T-helper 17 cell (primary cell): Measurements from ENCODE around the gene SOX13. TPM values are rescaled to one million over a fixed set of nuclear protein-coding genes. Genes with fewer than 3 reads are reported as not detected.

Source experiments
- ATAC-seq: fragments of 150-1000 bp; cut with Tn5 transposase; 2 replicates; pipeline ENCODE4 v1.10.0; 2021; ENCODE audit warnings: mild to moderate bottlenecking, moderate library complexity
- DNase-seq, 3 donors: peaks; one replicate each; pipeline versions ENCODE4 v3.0.0 to v3.0.0-alpha.2; 2020 to 2021
- H3K9me3 ChIP-seq: one replicate; pipeline ENCODE4 v1.7.0; 2013; ENCODE audit warnings: low read length, mild to moderate bottlenecking; ENCODE audit not compliant: control insufficient read depth, poor library complexity, severe bottlenecking
- H3K27ac Mint-ChIP-seq: one replicate; pipeline ENCODE4 v1.8.0; 2022; ENCODE audit warnings: mild to moderate bottlenecking, moderate library complexity, mixed read lengths
- H3K27me3 Mint-ChIP-seq: one replicate; pipeline ENCODE4 v1.8.0; 2022; ENCODE audit warnings: mixed read lengths
- H3K36me3 Mint-ChIP-seq: one replicate; pipeline ENCODE4 v1.8.0; 2022; ENCODE audit warnings: low read depth, mixed read lengths
- H3K4me1 Mint-ChIP-seq: one replicate; pipeline ENCODE4 v1.8.0; 2022; ENCODE audit warnings: mild to moderate bottlenecking, mixed read lengths
- H3K4me3 Mint-ChIP-seq: one replicate; pipeline ENCODE4 v1.8.0; 2022; ENCODE audit warnings: mild to moderate bottlenecking, moderate library complexity, mixed read lengths
- total RNA-seq, 4 donors: library from RNA in 2 of 4; stranded (reverse) in 2 of 4; gene quantifications; one replicate each; pipeline ENCODE4 v1.2.3 and lab custom pipeline; 2022 to 2026

The SOX13 gene
- total RNA-seq, 2 donors from 2014 or later, result 1.3 to 6.3 TPM

DNA sequence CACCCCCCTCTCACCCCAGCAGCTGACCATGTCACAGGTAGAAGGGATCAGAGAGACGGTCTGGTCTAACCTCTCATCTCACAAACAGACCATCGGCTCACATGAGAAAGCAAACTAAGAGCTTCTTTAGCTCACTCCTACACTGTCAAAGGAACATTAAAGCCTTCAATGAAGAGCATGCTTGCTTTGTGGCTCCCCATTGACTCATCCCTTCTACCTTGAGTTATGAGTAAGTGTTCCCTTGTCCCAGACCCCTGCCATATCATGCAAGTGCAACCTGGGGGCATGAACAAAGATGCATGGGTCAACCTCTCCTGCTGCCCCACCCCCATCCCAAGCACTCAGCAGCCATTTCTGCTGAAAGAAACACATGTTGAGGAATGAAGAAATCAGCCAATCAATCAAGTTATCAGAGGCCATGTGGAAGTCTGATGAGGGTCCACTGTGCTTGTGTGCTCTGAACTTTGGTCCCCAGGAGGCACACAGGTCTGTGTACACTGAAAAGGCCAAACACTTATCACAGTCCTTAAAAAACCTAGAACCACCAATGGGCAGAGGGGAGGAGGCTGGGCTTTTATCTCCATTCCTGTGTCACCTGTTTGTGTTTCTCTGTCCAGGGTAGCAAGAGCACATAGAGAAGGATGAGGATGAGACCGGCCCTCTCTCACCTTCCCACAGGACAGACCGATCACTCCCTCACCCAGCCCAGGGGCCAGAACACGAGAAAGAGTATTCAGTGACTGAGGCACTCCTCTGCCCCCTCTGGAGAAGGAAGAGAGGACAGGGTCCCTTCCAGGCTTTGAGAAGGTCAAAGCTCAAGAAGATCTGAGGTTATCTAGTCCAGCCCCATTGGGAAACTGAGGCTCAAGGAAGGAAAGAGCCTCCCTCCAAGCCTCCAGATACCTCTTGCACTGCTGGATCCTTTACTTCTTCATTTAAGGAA, 69.4 kb downstream of the SOX13 start:
- H3K4me1 Mint-ChIP-seq, result peaks cover 4% of the 10 kb centered on the region
- ATAC-seq (no peak), DNase-seq (no peak)
- H3K36me3 Mint-ChIP-seq, result peaks cover 8% of the 10 kb centered on the region
- no peaks in the 10 kb centered on the region for H3K9me3 ChIP-seq
- H3K27ac Mint-ChIP-seq, result no peak overlapping the region
- peaks cover 6% of the 10 kb centered on the region for H3K27me3 Mint-ChIP-seq
- no peak overlapping the region for H3K4me3 Mint-ChIP-seq

- peaks cover 6% of the 10 kb centered on the region for H3K27me3 Mint-ChIP-seq
- H3K4me1 Mint-ChIP-seq, result peaks cover 4% of the 10 kb centered on the region
- no peak overlapping the region for H3K27ac Mint-ChIP-seq
- no peaks in the 10 kb centered on the region for H3K9me3 ChIP-seq
- no peak for DNase-seq
- ATAC-seq, result no peak
- H3K4me3 Mint-ChIP-seq, result no peak overlapping the region
- peaks cover 8% of the 10 kb centered on the region for H3K36me3 Mint-ChIP-seq
Observed at GRCh38 chr1:204143276-204144041, 70.5 kb downstream of the SOX13 start.

DNA sequence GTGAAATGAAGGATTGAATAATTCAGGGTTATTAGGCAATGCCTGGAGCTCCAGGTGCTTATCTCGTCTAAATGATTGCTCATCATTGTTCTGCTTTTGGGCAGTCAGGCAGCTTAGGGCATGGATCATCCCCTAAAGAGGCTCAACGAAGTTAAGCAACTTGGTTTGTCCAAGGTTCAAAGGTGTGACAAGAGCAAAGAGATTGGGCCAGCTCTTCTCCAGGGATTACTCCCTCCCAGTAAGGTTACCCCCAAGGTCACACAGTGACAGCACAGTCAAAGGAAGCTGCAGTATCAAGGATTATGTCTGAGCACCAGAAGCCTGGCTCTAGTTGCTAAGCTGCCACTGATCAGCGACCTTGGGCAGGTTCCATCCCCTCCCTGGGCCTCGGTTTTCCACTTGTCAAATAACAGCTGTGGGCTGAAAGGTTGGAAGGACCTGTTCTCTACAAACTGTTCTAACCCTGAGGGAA, 72.2 kb downstream of the SOX13 start:
- peaks cover 5% of the 10 kb centered on the region for H3K4me1 Mint-ChIP-seq
- ATAC-seq (no peak), DNase-seq (no peak)
- H3K27me3 Mint-ChIP-seq, result peaks cover 6% of the 10 kb centered on the region
- H3K4me3 Mint-ChIP-seq, result no peak overlapping the region
- H3K9me3 ChIP-seq, result no peaks in the 10 kb centered on the region
- H3K27ac Mint-ChIP-seq, result no peak overlapping the region
- peaks cover 4% of the 10 kb centered on the region for H3K36me3 Mint-ChIP-seq

- no peak for DNase-seq
- peaks cover 7% of the 10 kb centered on the region for H3K4me1 Mint-ChIP-seq
- H3K27me3 Mint-ChIP-seq, result peaks cover 6% of the 10 kb centered on the region
- no peak for ATAC-seq
- H3K9me3 ChIP-seq, result no peaks in the 10 kb centered on the region
- H3K36me3 Mint-ChIP-seq, result no peaks in the 10 kb centered on the region
- H3K4me3 Mint-ChIP-seq, result no peak overlapping the region
- no peak overlapping the region for H3K27ac Mint-ChIP-seq
Observed at GRCh38 chr1:204146309-204146708, 73.4 kb downstream of the SOX13 start.

DNA sequence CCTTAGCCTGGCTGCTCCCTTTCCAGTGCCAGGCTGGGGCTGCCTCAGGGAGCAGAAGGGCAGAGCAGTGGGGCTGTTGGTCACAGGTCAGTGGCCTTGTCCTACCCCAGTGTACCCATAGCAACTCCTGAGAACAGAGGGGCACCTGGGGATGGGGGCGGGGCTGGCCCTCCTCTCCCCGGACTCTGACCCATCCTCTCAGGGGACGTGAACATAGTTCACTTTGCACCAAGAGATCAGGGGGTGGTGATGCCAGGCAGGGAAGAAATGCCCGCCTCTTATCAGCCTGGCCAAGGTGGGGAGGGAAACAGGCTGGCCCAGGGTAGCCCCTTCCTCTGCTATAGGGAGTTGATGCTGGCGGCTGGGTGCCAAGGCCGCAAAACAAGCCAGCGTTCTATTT, 74.0 kb downstream of the SOX13 start:
- DNase-seq, result no peak
- H3K9me3 ChIP-seq, result no peaks in the 10 kb centered on the region
- no peaks in the 10 kb centered on the region for H3K36me3 Mint-ChIP-seq
- ATAC-seq, result no peak
- H3K27me3 Mint-ChIP-seq, result peaks cover 6% of the 10 kb centered on the region
- peaks cover 7% of the 10 kb centered on the region for H3K4me1 Mint-ChIP-seq
- H3K4me3 Mint-ChIP-seq, result no peak overlapping the region
- no peak overlapping the region for H3K27ac Mint-ChIP-seq

- DNase-seq, result no peak
- no peaks in the 10 kb centered on the region for H3K9me3 ChIP-seq
- Mint-ChIP-seq H3K4me1 (peaks cover 10% of the 10 kb centered on the region), H3K4me3 (no peak overlapping the region), H3K27me3 (peaks cover 6% of the 10 kb centered on the region), H3K27ac (no peak overlapping the region), H3K36me3 (no peaks in the 10 kb centered on the region)
- no peak for ATAC-seq
Observed at GRCh38 chr1:204147406-204148383, 74.8 kb downstream of the SOX13 start.

DNA sequence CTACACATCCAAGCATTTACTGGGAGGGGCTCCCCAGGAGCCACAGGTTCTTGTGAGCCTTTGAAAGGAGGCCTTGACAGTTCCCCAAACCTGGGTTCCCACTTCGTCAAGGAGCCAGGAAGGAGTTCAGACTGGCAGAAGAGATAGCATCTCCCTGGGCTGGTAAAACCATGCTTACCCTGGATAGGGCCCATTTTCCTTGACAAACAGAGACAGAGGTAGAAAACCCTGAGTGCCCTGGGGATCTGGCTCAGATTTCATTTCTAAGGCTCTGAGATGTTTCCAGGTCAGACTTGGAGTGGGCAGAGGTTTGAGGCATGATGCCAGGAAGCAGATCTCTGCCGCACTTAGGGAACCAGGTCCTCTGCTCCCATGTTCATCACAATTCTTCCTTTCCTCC, 76.2 kb downstream of the SOX13 start:
- H3K4me3 Mint-ChIP-seq, result peak overlapping the region; percentile 28
- peaks cover 10% of the 10 kb centered on the region for H3K4me1 Mint-ChIP-seq
- no peaks in the 10 kb centered on the region for H3K9me3 ChIP-seq
- ATAC-seq, result no peak
- peaks cover 6% of the 10 kb centered on the region for H3K27me3 Mint-ChIP-seq
- H3K36me3 Mint-ChIP-seq, result no peaks in the 10 kb centered on the region
- H3K27ac Mint-ChIP-seq, result peak overlapping the region; percentile 78
- DNase-seq, result no peak

GRCh38 chr1:204149635-204150565, 77.0 kb downstream of the SOX13 start:
- no peaks in the 10 kb centered on the region for H3K9me3 ChIP-seq
- peak overlapping the region; percentile 78 for H3K27ac Mint-ChIP-seq

GRCh38 chr1:204150702-204151551, 78.0 kb downstream of the SOX13 start:
- ATAC-seq, result peak; percentile 24

More at GRCh38 chr1:204149635-204150565, 77.0 kb downstream of the SOX13 start:
- ATAC-seq (no peak), DNase-seq (no peak)
- H3K36me3 Mint-ChIP-seq, result no peaks in the 10 kb centered on the region
- peak overlapping the region; percentile 86 for H3K4me3 Mint-ChIP-seq
- peaks cover 10% of the 10 kb centered on the region for H3K4me1 Mint-ChIP-seq
- H3K27me3 Mint-ChIP-seq, result peaks cover under 1% of the 10 kb centered on the region

DNA sequence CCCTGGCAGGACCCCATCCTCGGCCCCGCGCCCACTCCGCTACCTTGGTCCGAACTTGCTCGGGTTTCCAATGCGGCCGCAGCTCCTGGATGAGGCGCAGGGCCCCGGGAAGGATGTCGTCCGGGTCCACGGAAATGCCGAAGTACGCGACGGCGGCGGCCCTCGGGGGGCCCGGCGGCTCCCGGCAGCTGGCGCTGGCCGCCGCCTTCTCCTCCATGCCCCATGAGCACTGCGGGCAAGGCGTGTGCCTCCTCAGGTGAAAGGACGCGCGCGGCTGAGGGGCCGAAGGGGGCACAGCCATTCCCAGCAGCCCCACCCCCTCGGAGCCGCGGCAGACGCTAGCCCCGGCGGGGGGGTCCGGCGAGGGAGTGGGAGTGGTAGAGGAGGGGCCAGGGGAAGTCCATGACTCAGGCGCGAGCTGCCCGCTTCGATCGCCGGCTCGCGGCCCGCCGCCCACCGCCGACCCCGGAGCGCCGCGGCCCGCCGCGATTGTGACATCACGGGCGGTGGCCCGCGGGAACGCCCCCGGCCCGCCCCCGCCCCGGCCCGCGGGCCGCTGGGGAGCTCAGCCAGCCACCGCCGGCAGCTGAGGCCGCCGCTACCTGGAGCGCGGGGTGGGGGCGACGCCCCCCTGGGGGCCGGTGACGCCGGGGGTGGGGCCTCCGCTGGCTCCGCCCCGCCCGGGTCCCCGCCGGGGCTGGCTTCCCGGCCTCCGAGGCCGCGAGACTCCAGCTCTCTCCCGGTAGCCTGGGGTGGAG, 78.8 kb downstream of the SOX13 start, which contains the start of gene ETNK2:
Gene ETNK2 (minus strand): TSS at position 493 of the 758 bp plus-strand sequence. CDS start 192 bp downstream, at position 301.
- Mint-ChIP-seq H3K4me3 (peak within 1 kb of the TSS; percentile 86), H3K27ac (peak within 1 kb of the TSS; percentile 29), H3K4me1 (peaks cover 8% of the 10 kb centered on the region), H3K27me3 (peaks cover 4% of the 10 kb centered on the region), H3K36me3 (no peaks in the 10 kb centered on the region)
- peak; percentile 87 for ATAC-seq
- H3K9me3 ChIP-seq, result no peaks in the 10 kb centered on the region
- peak; percentile 55 to 68 (median 67) for DNase-seq

More at GRCh38 chr1:204150702-204151551, 78.0 kb downstream of the SOX13 start:
- Mint-ChIP-seq H3K27me3 (no peaks in the 10 kb centered on the region), H3K36me3 (no peaks in the 10 kb centered on the region), H3K4me3 (peak overlapping the region; percentile 86), H3K4me1 (peaks cover 10% of the 10 kb centered on the region), H3K27ac (peak overlapping the region; percentile 78)
- no peaks in the 10 kb centered on the region for H3K9me3 ChIP-seq
- DNase-seq, result no peak
